HG03103 (cell line): ENCODE results near the gene FAM13C.

ENCODE experiments used
- ATAC-seq: cut with Tn5 transposase; IDR thresholded peaks from one replicate; pipeline ENCODE4 v1.9.1; 2021; ENCODE audit warnings: low read depth; ENCODE audit not compliant: unreplicated experiment

The FAM13C gene

DNA sequence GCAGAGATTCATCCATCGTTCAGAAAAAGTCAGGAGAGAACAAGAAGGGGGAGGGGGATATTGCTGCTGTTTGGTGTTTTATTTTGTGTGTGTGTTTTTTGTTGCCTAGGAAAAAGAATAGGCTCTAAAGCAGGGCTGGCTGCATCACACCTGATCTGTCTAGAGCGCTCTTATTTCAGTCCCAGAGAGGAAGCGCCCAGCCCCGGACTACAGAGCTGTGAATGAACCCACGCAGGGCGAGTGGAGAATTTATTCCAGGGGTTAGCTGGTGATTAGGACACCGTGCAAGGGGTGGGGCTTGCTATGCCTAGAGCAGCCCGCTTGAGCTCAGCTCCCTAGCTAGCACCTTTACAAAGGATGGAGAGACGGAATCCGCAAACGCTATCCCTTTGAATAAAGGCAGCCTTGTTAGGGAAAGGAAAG, 621 bp upstream of the FAM13C start:
- no peak for ATAC-seq

DNA sequence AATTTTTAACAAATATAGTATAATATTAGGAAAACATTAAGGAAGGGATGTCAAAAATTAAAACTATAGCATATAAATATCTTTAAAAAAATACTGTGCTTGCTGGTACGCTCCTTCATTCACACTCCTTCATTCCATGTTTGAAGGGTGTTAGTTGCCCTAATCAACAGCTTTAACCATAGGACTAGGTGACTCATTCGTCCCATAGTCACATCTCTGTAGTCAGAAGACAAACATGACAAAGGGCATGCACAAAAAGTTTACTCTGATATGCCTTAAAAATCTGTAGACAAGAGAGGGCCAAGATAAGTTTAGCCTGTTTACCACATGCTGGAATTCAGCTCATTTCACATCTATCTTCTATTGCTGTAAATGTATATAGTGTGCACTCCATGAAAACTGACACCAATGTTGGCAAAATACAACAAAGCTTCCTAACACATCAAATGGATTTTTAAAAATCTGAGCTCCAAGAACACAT, 646 bp downstream of the FAM13C start:
- ATAC-seq = no peak

DNA sequence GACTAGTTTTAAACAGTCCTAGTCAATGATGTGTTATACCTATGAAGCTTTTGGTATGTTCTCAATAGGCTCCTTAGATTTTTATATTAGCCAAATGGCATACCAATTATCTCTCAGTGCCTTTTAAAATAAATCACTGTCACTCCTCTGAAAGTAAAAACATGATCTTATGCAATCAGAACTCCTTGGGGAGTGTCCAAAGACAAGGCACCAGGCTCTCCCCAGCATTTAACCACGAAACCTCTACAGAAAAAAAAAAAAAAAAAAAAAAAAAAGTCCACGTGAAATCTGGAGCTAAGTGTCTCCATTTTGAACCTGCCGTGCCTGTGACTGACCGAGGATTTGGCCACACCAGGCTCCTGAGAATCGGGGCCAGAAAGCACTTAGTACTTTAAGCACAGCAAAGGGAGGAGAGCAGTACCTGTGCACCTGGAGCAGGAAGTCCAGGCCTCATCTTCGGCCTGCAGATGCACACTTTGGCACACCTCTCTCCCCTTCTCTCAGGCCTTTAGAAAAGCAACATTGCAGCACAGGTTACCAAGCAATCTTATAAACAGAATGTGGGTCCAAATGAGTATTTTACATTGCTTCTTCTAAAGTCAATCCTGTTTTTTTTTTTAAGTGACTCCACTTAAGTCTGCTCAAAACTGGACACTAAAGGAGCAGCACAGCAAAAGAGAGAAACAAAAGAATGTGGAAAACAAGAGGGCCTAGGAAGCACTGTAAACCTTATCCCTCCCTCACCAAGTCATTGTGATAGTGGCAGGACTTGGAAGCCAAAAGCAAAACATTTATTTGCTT, 1.5 kb downstream of the FAM13C start:
- no peak for ATAC-seq

GRCh38 chr10:59358576-59358975, 3.8 kb downstream of the FAM13C start:
- no peak for ATAC-seq

DNA sequence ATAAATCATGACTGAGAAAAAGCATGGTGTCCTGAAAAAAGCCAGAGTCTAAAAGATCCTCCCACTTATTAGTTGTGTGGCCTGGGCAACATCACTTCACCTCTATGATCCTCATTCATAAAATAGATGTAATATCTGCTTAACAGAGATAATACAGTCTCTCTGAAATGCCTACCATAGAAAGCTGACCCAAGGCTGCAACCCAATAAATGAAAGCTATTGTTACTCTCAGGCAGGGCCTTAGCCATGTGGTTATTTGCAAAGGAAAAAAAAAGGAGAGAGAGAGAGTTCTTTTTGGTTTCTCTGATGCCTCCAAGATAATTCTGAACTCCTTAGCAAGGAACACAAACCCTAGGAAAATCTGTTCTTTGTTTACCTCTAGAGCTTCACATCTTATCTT, 7.9 kb downstream of the FAM13C start:
- ATAC-seq = no peak

DNA sequence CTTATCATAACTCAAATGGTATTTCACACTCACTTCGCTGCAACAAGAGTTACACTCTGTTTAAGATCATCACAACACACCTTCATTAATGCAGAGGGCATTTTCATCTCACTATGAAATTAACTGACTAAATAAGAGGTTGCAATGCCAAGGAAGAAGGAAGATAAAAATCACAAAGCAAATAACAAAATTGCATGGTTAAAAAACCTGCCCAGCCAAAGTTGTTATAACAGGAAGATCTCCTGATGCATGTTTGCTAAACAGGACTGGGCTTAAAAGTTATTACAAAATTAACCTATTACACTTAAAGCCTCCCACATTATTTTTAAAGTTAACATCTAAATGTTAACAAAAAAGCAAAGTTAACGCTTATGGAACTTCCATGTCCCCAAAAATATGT, 11.8 kb downstream of the FAM13C start:
- ATAC-seq = no peak

DNA sequence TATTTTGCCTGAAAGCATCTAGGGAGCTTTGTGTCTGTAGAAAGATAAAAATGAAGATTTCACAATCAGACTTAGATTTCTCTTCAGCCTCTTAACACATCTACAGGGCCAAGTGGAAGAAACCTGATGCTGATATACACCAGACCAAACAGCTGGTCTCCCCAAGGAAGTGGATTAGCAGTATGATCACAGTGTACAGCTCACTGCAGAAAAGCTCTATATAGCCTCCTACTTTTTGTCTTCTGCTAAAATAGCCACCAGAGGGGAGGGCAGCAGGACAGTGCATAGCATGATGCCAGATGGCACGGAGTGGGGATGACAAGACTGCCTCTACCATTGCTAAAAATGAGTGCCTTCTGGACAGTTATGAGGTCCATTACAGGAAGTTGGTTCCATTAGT, 16.0 kb downstream of the FAM13C start:
- no peak for ATAC-seq

- ATAC-seq = no peak
These were observed 19.6 kb downstream of the FAM13C start for GRCh38 chr10:59342723-59343122.

DNA sequence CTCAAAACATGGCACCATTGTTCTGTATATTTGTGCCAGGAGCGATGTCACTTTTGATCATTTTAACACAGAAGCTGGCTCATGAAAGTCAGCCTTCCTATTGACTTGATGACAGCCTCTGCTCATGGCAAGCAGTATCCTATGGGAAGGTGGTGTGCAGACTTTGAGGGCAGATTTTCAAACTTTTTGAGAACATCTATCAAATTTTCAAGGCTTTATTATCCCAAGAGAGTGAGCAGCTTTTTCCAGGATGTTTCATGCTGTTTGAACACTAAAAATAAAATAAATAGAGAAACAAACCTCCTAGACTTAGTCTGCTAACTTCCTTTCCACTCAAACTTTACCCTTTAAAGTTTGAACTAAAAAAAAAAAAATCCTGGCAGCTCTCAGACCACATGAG, 20.3 kb downstream of the FAM13C start:
- no peak for ATAC-seq

GRCh38 chr10:59340285-59340684, 22.1 kb downstream of the FAM13C start:
- no peak for ATAC-seq

GRCh38 chr10:59339351-59339750, 23.0 kb downstream of the FAM13C start:
- ATAC-seq = no peak

- no peak for ATAC-seq
These were observed 25.1 kb downstream of the FAM13C start for GRCh38 chr10:59337201-59337652.

DNA sequence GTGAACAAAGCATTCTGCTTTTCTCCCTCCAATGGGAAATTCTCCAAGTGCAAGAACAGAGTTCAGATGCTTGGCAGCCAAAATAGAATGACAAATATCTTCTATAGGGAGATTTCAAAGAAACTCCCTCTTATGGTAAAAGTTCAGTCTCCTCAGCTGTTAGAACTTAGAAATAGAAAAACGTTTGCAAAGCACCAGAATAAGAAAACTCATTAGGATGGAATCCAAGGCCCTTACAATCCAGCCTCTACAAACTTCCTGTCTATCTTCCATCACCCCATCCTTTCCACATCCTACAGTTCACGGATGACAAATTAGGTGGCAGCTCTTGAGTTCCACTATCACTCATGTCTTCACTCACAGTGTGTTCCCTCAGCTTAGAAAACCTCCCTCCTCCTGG, 25.7 kb downstream of the FAM13C start:
- no peak for ATAC-seq

- ATAC-seq = no peak
These were observed 26.9 kb downstream of the FAM13C start for GRCh38 chr10:59335497-59335896.

DNA sequence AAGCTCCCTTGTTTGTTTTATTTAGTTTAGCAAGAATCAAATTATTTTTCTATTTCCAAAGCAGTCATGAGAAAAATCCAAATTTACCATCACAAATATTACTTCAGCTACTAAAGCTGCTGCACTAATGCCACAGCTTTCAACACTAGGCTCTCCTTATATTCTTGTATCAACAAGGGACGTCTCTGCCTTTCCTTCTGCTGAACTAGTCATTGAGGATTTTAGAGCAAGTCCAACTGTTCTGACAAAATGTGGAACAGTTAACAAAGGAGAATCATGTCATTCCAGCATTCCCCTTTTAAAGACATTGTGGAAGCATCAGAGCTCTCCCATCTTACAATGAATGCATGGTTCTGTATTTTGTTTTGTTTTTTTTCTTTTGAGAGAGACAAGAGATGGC, 28.6 kb downstream of the FAM13C start:
- ATAC-seq = no peak

DNA sequence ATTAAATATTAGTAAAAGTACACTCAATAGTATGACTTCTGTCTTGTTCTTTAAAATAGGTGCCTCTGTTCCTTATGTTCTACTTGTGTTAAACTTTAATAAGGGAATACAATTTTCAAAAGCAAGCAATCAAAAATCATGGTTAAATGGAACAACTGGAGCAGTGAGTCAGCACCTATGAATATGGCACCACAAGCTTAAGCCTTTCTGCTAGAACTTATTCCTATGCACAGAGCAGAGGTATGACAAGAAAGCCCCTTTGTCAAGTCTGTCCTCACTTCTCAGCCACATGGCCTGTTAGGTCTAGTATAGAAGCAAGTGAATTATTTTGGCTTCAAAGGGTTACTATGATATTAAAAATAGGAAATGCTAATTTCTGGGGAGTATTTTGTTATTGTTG, 29.8 kb downstream of the FAM13C start:
- ATAC-seq = no peak

- no peak for ATAC-seq
These were observed 30.7 kb downstream of the FAM13C start for GRCh38 chr10:59331661-59332060.

DNA sequence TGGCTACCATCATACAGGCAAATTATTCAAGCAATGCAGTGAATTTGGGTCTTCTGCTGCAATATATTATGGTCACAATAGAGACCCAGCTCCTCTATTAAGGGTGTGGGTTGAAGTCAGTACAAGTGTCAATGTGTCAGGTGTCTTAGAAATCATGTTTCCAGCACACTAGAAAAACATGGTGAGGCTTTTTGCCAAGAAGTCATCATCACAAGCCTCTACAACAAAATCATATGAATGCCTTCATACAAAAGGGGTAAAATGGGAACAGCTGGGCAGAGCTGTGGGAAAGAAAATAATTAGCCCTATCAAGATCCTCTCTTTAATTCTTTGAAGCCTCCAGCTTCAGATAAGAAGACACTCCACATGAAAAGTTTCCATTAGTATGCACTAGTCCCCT, 37.2 kb downstream of the FAM13C start:
- ATAC-seq = no peak

DNA sequence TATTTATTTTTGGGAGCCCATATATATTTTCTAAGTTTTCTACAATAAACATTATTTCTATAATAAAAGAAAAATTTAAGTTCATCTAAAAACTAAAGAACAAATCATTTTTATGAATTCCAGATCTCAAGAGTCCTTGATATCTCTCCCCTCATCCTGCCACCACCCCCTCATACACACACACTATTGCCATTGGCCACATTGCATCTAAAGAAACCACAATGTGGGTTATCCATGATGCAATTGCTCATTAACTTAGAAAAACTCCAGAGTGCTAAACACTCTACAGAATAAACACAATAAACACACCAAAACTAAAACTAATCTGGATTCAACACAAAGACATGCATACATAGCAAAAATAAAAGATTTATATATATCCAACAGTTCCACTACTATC, 37.8 kb downstream of the FAM13C start:
- ATAC-seq = no peak

- no peak for ATAC-seq
These were observed 38.4 kb downstream of the FAM13C start for GRCh38 chr10:59323831-59324401.

GRCh38 chr10:59323036-59323459, 39.3 kb downstream of the FAM13C start:
- no peak for ATAC-seq

DNA sequence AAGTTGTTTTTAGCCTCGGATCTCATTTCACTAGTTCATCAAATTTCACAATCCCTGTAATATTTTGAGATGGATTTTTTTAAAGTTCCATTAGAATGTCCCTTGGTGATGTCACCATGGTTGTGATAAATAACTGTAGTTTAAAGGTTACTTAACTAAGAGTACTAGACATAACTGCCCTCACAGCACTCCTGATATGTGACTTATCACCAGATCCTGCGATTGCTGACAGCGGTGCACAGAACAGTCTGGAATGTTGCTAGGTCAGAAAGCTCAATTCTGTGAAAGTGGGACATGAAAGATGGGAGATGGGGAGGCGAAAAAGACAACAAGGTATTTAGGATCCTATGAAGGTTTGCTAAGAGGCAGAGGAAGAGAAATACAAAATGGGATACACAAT, 40.2 kb downstream of the FAM13C start:
- ATAC-seq = no peak
